GM15510 (cell line): ENCODE data around the gene OR5H2.

Experiments used
- POLR2A ChIP-seq: IDR thresholded peaks from 3 replicates; pipeline ENCODE4 v1.6.1; 2011; ENCODE audit warnings: borderline replicate concordance; ENCODE audit not compliant: insufficient read length; ENCODE audit errors: extremely low read depth

Gene OR5H2

DNA sequence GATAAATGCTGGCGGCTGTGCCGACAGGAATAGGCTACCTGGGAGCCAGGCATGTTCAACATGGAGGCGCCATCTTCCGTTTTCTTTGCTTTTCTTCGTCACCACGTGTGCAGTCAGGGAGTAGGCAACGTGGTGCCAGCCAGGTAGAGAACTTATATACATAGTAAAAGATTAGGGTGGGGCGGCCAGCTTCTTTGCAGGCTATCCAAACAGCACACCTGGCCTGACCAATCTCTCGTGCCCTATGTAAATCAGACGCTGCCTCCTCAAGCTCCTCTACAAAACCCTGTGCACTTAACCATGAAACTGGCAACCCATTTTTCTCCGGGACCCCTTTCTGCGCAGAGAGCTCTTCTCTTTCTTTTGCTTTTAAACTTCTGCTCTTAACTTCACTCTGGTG, 42.8 kb downstream of the OR5H2 start:
- TF ChIP-seq POLR2A: no peak

DNA sequence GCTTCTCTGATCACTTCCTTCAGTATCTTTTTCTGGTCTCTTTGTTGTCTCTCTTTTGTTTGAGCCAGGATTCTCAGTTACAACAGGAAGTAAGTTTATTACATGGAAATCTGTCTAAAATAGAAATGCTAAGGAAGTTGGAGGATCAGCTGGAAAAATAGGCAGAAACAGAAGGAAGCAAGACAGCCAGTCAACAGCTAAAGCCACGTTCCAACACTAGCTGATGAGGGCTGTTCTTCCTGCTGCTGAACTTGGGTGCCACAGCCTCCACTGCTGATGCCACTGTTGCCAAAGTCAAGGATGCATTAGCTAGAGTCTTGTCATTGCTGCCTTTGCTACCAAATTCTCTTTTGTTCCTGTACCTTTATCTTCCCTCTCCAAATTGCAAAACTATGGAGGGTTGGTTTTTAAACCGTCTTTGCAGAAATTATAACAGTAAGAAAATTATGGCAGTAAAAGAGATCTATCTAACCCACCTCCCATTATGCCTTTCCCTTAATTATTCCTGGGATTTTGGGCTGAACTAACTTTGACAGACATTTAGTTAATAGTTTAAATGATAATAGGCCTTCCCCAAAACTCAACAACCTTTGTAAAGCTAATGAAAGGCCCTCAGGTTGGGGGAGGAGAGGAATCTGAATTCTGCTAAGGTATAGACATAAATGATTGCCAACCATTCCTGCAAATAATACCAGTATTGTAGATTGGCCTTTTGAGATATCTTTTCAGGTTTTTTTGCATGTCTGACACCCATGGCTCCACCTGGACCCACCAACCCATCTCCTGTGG, 44.0 kb downstream of the OR5H2 start:
- no peak for TF ChIP-seq POLR2A

DNA sequence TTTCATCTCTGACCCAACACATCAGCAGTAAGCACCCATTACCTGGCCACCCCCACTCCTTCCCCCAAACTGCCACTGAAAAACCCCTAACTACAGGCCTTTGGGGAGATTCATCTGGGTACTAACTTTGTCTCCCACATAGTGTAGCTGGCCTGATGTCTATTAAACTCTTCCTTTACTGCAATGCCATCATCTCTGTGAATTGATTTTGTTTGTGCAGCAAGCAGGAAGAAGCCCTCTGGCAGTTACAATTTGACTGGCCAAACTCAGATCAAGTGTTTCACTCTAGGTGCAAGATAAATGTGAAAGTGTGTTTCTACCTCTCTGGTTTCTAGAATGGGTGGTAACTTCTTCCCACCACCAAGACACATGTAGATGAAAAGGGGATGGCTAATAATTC, 44.6 kb downstream of the OR5H2 start:
- no peak for TF ChIP-seq POLR2A

DNA sequence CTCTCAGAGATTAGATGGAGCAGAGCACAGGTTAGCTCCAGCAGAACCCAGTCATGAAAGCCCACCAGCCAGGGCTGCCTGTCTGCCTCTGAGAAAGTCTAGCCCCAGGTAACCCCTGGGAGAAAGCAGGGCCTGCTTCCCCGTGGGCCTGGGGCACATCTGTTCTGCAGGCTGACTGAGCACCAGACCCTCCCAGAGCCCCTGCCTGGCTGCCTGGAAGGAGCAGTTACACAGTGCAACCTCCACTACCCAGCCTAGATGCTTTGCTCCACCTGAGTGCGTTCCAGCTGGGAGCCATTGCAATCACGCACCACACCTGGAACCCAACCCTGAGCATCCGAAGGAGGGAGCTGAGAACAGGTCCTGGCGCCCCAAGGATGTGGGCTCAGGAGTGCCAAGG, 46.6 kb downstream of the OR5H2 start:
- TF ChIP-seq POLR2A: no peak

DNA sequence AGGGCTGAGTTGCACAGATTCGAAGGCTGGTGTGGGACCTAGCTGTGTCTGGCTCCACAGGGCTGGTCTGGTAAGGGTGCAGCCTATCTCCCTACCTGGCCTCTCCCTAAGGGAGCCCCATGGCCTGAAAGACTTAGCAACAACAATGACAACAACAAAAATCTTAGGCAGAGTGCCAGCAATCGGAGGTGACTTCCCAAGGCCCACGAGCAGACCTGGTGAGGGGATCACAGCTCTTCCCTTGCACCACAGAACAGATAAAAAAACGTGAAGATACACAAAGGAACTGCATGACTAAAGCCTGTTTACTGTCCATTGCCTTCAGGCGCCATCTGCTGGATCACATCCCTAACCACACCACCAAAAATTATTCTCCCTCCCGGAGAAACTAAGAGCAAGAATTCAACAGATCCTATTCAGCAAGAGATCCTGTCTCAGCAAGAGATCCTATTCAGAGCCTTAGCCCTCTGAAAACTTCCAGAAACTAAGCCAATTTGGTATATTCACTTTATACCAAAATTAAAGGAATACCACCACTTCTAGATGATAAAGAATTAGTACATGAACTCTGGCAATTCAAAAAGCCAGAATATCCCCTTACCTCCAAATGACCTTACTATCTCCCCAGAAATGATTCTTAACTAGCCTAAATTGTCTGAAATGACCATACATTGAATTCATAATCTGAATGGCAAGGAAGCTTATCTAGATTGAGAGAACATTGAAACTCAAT, 47.3 kb downstream of the OR5H2 start:
- TF ChIP-seq POLR2A: no peak

DNA sequence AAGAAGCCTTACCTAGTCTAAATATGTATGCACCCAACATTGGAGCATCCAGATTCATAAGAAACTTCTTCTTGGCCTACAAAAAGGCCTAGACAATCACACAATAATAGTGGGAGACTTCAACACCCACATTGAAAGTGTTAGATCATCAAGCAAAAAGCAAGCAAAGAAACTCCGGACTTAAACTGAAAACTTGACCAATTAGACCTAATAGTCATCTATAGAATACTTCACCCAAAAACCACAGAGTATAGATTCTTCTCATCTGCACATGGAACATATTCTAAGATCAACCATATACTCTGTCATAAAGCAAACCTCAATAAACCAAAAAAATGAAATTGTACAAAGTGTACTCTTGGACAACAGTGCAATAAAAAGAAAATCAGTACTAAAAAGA, 49.0 kb downstream of the OR5H2 start:
- no peak for TF ChIP-seq POLR2A
